Mucosa of descending colon (tissue), 3 donors: ENCODE results near the gene LIMS2. TPM values are rescaled to one million over a fixed set of nuclear protein-coding genes. Genes with fewer than 3 reads are reported as not detected.

Experiments
- ATAC-seq: fragments of 200-7000 bp; cut with Tn5 transposase; one replicate; pipeline ENCODE4 v1.9.1; 2020; ENCODE audit warnings: mild to moderate bottlenecking, moderate library complexity
- DNase-seq, 3 donors: peaks; one replicate each; pipeline ENCODE4 v3.0.0-alpha.2; 2020
- H3K36me3 ChIP-seq: fragments of 200-600 bp; one replicate; pipeline ENCODE4 v1.8.0; 2021; ENCODE audit warnings: low read depth, mild to moderate bottlenecking
- H3K4me1 ChIP-seq: fragments of 200-600 bp; one replicate; pipeline ENCODE4 v1.8.0; 2021; ENCODE audit warnings: low read depth, mild to moderate bottlenecking
- H3K4me3 ChIP-seq: fragments of 200-600 bp; one replicate; pipeline ENCODE4 v1.8.0; 2021; ENCODE audit warnings: mild to moderate bottlenecking
- H3K9me3 ChIP-seq: fragments of 200-600 bp; one replicate; pipeline ENCODE4 v1.8.0; 2021; ENCODE audit warnings: mild to moderate bottlenecking
- intact Hi-C, 2 donors: fragments of 100-400 bp; cut with DNase I in 1 of 2; cut with micrococcal nuclease in 1 of 2; formaldehyde crosslinking; loops; one replicate each; pipeline versions ENCODE4 v1.11.0 to v1.11.1; 2022; cut with DNase I, micrococcal nuclease
- total RNA-seq, 3 donors: library from RNA; stranded (reverse); fragmentation: NEBNext Ultra II Directional in 2 of 3; extraction: Animal tissue kit (Norgen Biotek cat#: 25700) in 2 of 3; gene quantifications; one replicate each; pipeline versions ENCODE4 v1.2.1 to v1.2.4, GENCODE V29; 2021 to 2023
- TF ChIP-seq, protein P1 (sequence below): fragments of 200-600 bp; IDR thresholded peaks from one replicate; pipeline ENCODE4 v1.8.0; 2022; ENCODE audit warnings: antibody characterized with exemption, mild to moderate bottlenecking
- donor health status: DM: no; HTN: no; CAD: no; lungs with moderate emphysema.
- donor health status: DM: no; HTN: no; CAD: no.
- donor health status: DM: no; HTN: yes; CAD: no.

Gene LIMS2
- total RNA-seq, 3 donors from 2014 or later: 12.5 to 478 (median 29.9) TPM

DNA sequence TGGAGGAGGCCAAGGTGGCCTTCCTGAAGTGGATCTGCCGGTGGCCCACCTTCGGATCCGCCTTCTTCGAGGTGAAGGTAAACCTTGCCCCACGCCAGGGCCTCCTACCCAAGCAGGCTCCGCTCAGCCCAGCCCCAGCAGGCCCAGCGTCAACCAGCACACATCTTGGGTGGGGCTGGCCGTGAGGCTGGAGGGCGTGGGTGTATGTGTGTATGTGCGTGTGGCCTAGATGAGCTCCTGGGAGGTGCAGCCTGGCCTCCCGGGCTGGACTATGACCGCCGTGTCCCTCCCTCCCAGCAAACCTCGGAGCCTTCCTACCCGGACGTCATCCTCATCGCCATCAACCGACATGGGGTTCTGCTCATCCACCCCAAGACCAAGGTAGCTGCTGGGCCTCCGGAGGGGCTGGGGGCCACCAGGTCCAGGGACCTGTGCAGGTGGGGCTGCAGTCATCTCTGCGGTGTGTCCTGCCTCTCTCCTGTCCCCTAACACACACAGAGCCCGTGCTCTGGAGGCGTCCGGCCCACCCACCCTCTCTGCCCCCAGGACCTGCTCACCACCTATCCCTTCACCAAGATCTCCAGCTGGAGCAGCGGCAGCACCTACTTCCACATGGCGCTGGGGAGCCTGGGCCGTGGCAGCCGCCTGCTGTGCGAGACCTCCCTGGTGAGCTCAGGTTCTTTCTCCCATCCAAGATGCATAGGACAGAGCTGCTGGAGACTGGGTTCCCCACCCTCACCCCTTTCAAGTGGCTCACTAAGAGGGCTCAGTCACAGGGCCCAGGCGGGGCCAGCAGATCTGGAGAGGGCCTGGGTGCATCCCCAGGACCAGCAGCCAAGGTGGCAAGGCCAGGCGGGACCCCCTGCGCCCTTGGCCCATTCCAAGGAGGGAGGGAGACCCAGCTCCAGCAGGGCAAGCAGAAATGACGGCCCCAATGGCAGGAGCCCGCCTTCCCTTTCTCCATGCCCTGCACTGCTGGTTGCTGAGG is 38.8 kb downstream of the LIMS2 start:
- DNase-seq: peak; percentile 57 to 71 (median 67)
- TF ChIP-seq, protein P1, sequence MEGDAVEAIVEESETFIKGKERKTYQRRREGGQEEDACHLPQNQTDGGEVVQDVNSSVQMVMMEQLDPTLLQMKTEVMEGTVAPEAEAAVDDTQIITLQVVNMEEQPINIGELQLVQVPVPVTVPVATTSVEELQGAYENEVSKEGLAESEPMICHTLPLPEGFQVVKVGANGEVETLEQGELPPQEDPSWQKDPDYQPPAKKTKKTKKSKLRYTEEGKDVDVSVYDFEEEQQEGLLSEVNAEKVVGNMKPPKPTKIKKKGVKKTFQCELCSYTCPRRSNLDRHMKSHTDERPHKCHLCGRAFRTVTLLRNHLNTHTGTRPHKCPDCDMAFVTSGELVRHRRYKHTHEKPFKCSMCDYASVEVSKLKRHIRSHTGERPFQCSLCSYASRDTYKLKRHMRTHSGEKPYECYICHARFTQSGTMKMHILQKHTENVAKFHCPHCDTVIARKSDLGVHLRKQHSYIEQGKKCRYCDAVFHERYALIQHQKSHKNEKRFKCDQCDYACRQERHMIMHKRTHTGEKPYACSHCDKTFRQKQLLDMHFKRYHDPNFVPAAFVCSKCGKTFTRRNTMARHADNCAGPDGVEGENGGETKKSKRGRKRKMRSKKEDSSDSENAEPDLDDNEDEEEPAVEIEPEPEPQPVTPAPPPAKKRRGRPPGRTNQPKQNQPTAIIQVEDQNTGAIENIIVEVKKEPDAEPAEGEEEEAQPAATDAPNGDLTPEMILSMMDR: no peak
- peak; percentile 73 for ATAC-seq
- intact Hi-C loops: no loop called here
- peaks cover 7% of the 10 kb centered on the region for H3K4me1 ChIP-seq
- no peaks in the 10 kb centered on the region for H3K9me3 ChIP-seq
- no peak overlapping the region for H3K4me3 ChIP-seq
- no peaks in the 10 kb centered on the region for H3K36me3 ChIP-seq

DNA sequence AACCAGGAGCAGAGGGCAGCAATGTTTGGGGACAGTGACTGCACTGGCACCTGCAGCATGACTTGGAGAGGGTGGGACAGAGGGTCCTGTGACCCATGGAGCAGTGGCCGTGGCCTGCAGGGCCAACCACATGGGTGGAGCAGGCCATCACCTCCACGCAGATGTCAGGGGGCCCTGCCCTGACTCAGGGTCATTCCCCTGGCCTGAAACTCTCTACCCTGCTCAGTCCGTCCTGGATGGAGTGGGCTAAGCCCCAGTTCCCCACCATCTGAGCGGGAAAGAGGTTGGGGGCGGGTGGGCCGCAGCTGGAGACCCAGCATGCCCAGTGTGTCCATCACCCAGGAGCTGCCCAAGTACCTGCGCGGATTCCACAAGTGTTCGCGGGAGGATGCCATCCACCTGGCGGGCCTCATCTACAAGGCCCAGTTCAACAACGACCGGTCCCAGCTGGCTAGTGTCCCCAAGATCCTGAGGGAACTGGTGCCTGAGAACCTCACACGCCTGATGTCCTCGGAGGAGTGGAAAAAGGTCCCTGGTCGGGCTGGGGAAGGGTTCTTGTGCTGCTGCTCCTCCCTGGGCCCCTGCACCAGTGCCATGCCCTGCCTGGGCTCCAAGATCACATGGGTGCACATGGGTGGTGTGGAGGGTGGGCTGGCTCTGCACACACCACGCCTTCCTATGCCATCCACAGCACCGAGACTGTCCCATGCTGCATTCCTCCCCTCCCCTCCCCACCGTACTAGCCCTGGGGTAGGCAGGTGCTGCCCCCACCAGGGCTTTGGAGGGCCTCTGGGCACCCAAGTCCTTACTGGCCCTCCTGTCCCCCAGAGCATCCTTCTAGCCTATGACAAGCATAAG is 39.7 kb downstream of the LIMS2 start:
- TF ChIP-seq, protein P1: no peak
- H3K9me3 ChIP-seq: no peaks in the 10 kb centered on the region
- H3K4me1 ChIP-seq: peaks cover 7% of the 10 kb centered on the region
- H3K4me3 ChIP-seq: no peak overlapping the region
- ATAC-seq (no peak), DNase-seq (peak in 1 of 3 donors; percentile 52)
- intact Hi-C loops: no loop called here
- H3K36me3 ChIP-seq: no peaks in the 10 kb centered on the region

DNA sequence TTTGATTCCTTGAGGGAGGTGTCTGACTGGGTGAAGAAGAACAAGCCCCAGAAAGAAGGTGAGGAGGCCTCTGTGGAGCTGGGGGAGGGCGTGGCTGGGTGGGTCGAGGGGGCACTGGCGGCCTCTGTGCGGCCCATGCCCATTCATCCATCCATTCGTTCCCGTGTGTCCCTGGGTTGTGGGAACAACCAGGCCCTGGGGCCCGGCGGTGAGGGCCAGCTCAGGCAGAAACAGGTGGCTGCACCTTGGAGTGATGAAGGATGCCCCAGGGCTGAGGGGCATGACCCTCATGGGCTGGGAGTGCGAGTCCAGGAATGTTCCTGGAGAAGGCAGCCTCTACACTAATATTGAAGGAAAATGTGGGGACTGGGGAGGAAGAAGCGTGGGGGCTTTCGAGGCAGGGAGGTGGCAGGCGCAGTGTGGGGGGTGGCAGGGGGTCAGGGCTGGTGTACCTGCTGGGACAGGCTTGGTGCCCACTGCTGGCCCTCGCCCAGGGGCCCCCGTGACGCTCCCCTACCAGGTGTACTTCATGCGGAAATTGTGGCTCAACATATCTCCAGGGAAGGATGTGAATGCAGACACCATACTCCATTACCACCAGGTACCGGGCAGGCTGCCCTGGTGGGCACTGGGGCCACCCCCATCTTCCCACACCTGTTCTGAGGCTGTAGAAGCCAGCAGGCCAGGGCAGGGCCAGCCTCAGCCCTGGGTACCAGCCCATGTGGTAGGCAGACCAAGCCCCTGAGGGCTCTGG is 40.5 kb downstream of the LIMS2 start:
- intact Hi-C loops: no loop called here

DNA sequence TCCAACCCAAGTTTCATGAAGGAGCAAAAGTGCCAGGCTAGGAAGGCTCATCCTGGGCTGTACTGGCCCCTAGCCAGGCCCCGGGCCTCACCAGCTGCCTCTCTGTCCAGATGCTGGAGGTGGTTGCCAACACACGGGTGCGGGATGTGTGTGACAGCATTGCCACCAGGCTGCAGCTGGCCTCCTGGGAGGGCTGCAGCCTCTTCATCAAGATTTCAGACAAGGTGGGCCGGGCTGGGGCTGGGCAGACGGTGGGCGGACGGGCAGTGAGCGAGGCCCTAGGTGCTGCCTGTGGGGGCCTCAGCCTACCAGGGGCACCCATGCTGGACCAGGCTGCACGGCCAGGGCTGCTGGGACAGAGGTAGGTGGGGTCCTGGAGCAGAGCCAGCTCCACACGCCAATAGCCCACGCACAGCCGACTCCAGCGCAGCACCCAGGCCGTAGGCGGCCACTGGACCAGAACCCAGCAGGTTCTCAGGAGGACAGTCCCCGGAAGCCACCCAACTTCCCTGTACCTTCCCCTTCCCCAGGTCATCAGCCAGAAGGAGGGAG is 41.2 kb downstream of the LIMS2 start:
- Histone ChIP-seq H3K36me3 (no peaks in the 10 kb centered on the region), H3K4me1 (peaks cover 7% of the 10 kb centered on the region), H3K4me3 (no peak overlapping the region), H3K9me3 (no peaks in the 10 kb centered on the region)
- DNase-seq (peak in 1 of 3 donors; percentile 55), ATAC-seq (no peak)
- TF ChIP-seq, protein P1: no peak
- intact Hi-C loops: no loop called here

More for the DNA sequence above, 40.5 kb downstream of the LIMS2 start:
- H3K36me3 ChIP-seq: no peaks in the 10 kb centered on the region
- H3K4me3 ChIP-seq: no peak overlapping the region
- DNase-seq: peak in 1 of 3 donors; percentile 47
- peaks cover 7% of the 10 kb centered on the region for H3K4me1 ChIP-seq
- ATAC-seq: no peak
- TF ChIP-seq, protein P1: no peak
- H3K9me3 ChIP-seq: no peaks in the 10 kb centered on the region
